Middle frontal gyrus (tissue), 1 donor: Measurements from ENCODE around the gene USF3.
"Not testable (repeated sequence)": the region's sequence is repeated elsewhere in the genome, so short reads cannot be mapped to it uniquely, and the experiment has no call there.

Experiments used
- DNase-seq: peaks from one replicate; pipeline ENCODE4 v3.0.0-alpha.2; 2015; ENCODE audit warnings: low spot score; ENCODE audit errors: extremely low spot score

The USF3 gene

GRCh38 chr3:113654310-113654709 lies 42.1 kb downstream of the USF3 start:
- DNase-seq: no peak

GRCh38 chr3:113649174-113649845 lies 47.1 kb downstream of the USF3 start:
- no peak for DNase-seq

- DNase-seq: no peak
These were observed 47.9 kb downstream of the USF3 start for GRCh38 chr3:113648524-113648923.

GRCh38 chr3:113643583-113643982 lies 52.9 kb downstream of the USF3 start:
- no peak for DNase-seq

GRCh38 chr3:113638910-113639309 lies 57.5 kb downstream of the USF3 start:
- DNase-seq: no peak

GRCh38 chr3:113637756-113638155 lies 58.7 kb downstream of the USF3 start:
- no peak for DNase-seq

GRCh38 chr3:113636034-113636433 lies 60.4 kb downstream of the USF3 start:
- not testable (repeated sequence) for DNase-seq

GRCh38 chr3:113634782-113635474 lies 61.5 kb downstream of the USF3 start:
- no peak for DNase-seq

- DNase-seq: no peak
These were observed 64.9 kb downstream of the USF3 start for GRCh38 chr3:113631573-113631972.

GRCh38 chr3:113630956-113631542 lies 65.4 kb downstream of the USF3 start:
- DNase-seq: no peak

GRCh38 chr3:113629584-113630421 lies 66.6 kb downstream of the USF3 start:
- no peak for DNase-seq

GRCh38 chr3:113628788-113629187 lies 67.7 kb downstream of the USF3 start:
- no peak for DNase-seq

GRCh38 chr3:113628316-113628715 lies 68.1 kb downstream of the USF3 start:
- no peak for DNase-seq

- peak; percentile 29 for DNase-seq
These were observed 69.7 kb downstream of the USF3 start for GRCh38 chr3:113626503-113627371.

GRCh38 chr3:113625834-113626233 lies 70.6 kb downstream of the USF3 start:
- DNase-seq: no peak

- no peak for DNase-seq
These were observed 72.6 kb downstream of the USF3 start for GRCh38 chr3:113623811-113624210.

- no peak for DNase-seq
These were observed 73.1 kb downstream of the USF3 start for GRCh38 chr3:113623324-113623723.

- no peak for DNase-seq
These were observed 76.4 kb downstream of the USF3 start for GRCh38 chr3:113620091-113620490.

GRCh38 chr3:113617726-113618125 lies 78.7 kb downstream of the USF3 start:
- DNase-seq: no peak

- no peak for DNase-seq
These were observed 80.5 kb downstream of the USF3 start for GRCh38 chr3:113615976-113616375.

- no peak for DNase-seq
These were observed 82.0 kb downstream of the USF3 start for GRCh38 chr3:113614402-113614801.
